ENCODE results near the gene FZD7.

Gene FZD7

DNA sequence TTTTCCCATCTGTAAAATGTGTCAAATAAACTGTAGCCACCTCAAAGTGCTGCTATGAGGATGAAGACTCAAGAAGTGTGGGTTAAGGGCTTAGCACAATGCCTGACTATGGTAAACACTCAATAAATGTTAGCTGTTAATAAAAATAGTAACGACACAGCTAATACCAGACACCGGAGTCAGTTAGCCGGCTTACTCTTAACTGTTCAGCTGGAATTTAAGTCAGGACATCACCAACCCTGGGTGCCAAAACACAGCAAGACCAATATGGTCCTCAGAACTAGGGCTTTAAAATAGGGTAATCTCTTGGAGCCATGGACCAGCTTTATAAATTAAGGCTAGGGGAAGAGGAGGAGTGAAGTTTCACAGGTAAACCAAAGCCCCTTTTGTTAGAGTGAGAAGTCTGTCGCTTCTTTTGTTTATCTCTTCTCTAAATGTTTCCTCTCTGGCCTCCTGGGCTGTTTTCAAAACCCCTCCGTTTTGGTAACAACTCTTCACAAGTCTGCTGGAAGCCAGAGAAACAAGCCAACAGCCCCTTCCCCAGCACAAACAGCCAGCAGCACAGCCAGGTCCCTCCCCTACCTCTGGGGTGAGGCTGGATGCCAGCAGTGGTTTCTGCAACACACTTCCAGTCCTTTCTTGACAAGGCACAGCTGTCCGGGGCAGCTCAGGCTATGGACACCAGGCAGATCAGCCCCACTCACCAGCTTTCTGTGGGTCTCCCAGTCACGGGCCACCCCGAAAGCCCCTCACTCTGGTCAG is 13.8 kb upstream of the FZD7 start:
- H3K4me3 ChIP-seq (replicated peaks; ENCODE audit: low read depth, low read length), result no peak overlapping the region
- TF ChIP-seq CTCF (IDR thresholded peaks at IDR 0.05; ENCODE audit: low read length, missing control alignments), result no peak
- DNase-seq (ENCODE audit: low read depth), result no peak

DNA sequence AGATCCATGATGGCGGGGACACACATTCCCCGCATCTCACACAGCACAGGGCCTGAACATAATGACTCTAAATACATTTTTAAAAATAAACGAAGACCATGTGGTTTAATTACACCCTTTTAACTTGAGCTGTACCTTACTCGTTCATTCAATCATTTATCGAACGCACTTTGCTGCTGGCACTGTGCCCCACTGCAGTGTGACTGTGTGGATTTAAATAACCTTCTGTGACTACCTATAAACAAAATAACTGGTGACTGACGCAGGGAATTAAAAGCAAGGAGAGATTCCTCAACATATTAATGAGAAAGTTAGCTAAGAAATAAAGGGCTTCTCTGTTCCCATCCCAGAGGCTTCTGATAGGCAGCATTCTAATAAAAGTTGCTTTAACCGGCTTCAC is 10.9 kb upstream of the FZD7 start:
- no peak for TF ChIP-seq CTCF (IDR thresholded peaks at IDR 0.05; ENCODE audit: low read length, missing control alignments)
- DNase-seq (ENCODE audit: low read depth), result no peak
- no peak overlapping the region for H3K4me3 ChIP-seq (replicated peaks; ENCODE audit: low read depth, low read length)

GRCh38 chr2:202023198-202023903 is 10.3 kb upstream of the FZD7 start:
- DNase-seq (ENCODE audit: low read depth), result no peak
- H3K4me3 ChIP-seq (replicated peaks; ENCODE audit: low read depth, low read length), result no peak overlapping the region
- TF ChIP-seq CTCF (IDR thresholded peaks at IDR 0.05; ENCODE audit: low read length, missing control alignments), result no peak

DNA sequence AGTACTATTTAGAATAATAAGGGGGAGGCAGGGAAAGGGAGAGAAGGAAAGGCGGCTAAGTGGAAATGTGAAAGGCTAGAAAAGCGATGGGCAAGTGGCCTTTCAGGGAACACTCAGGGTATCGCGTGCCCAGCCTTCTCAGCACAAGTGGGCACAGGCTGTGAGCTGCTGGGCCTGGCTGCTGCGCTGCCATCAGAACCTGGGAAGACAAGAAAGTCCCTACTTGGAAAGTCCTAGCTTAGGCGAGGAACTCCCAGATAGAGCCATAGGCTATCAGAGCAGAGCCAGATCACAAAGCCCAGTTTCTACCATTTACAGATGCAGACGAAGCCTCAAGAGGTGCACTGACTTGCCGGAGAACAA is 9.8 kb upstream of the FZD7 start:
- no peak overlapping the region for H3K4me3 ChIP-seq (replicated peaks; ENCODE audit: low read depth, low read length)
- TF ChIP-seq CTCF (IDR thresholded peaks at IDR 0.05; ENCODE audit: low read length, missing control alignments), result no peak
- DNase-seq (ENCODE audit: low read depth), result no peak

DNA sequence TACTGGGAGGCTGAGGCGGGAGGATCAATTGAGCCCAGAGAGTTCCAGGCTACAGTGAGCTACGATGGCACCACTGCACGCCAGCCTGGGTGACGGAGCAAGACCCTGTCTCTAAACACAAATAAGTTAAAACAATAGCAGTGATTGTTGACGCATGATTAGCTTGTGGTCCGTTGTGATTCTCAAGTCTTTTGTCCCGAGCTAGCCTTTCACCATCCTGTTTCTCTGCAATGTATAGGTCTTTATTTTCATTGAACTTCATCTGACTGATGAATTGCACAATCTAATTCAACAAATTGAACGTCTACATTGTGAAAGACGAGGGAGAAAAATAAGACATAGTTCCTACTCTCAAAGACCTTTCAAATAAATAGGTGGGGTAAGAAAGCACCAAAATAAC is 8.8 kb upstream of the FZD7 start:
- TF ChIP-seq CTCF (IDR thresholded peaks at IDR 0.05; ENCODE audit: low read length, missing control alignments), result no peak
- DNase-seq (ENCODE audit: low read depth), result no peak
- H3K4me3 ChIP-seq (replicated peaks; ENCODE audit: low read depth, low read length), result no peak overlapping the region

DNA sequence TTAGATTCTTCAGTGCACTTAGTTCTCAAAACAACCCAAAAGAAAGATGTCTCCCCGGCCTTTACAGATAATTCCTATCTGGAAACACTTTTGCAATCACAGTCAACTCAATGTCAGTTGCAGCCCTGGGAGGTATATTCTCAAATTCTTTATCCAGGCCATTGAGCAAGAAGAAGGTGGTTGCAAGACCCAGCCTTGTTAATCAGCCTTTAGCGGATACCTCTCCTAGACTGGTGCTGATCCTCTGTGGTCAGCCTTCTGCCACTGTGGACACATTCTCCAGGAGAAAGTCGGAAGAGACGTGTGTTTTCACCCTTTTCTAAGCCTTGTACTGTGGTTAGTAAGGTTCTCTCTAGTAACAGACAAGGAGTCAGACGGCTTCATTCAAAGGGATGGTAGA is 7.8 kb upstream of the FZD7 start:
- H3K4me3 ChIP-seq (replicated peaks; ENCODE audit: low read depth, low read length), result no peak overlapping the region
- DNase-seq (ENCODE audit: low read depth), result no peak
- TF ChIP-seq CTCF (IDR thresholded peaks at IDR 0.05; ENCODE audit: low read length, missing control alignments), result no peak

DNA sequence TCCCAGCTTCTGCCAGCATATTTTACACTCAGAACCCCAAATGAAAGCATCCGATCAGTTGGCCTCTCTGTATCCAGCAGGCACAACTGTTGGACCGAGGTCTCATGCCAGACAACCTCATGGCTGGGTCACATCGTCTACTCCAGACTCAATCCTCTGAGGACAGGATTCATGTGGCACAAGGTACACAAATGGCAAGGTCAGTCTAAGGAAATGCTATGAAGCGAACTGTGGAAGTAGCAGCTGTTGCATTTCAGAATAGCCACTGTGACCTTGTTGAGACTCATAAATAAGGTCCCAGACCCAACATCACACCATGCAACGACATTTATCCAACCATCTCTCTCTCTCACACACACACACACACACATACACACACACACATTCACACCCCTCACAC is 7.1 kb upstream of the FZD7 start:
- H3K4me3 ChIP-seq (replicated peaks; ENCODE audit: low read depth, low read length), result no peak overlapping the region
- DNase-seq (ENCODE audit: low read depth), result no peak
- no peak for TF ChIP-seq CTCF (IDR thresholded peaks at IDR 0.05; ENCODE audit: low read length, missing control alignments)
